Osteoblast (primary cell): Measurements from ENCODE around the gene PCDHGA1. TPM values are rescaled to one million over a fixed set of nuclear protein-coding genes. Genes with fewer than 3 reads are reported as not detected.
"Not testable (repeated sequence)": the region's sequence is repeated elsewhere in the genome, so short reads cannot be mapped to it uniquely, and the experiment has no call there.

Experiments used
- DNase-seq: peaks from one replicate; pipeline ENCODE4 v3.0.0; 2011; ENCODE audit warnings: low spot score, mixed read lengths; ENCODE audit not compliant: insufficient read length; ENCODE audit errors: missing footprints
- H2AFZ ChIP-seq: 2 replicates; pipeline ENCODE4 v1.6.0; 2011; ENCODE audit warnings: mild to moderate bottlenecking, low read length
- H3K27ac ChIP-seq: 2 replicates; pipeline ENCODE4 v1.5.1; 2011; ENCODE audit warnings: mild to moderate bottlenecking, low read depth, low read length, moderate library complexity
- H3K27me3 ChIP-seq: 2 replicates; pipeline ENCODE4 v1.6.0; 2012; ENCODE audit warnings: mild to moderate bottlenecking, control low read depth, inconsistent platforms, low read length, moderate library complexity; ENCODE audit not compliant: insufficient read depth
- H3K36me3 ChIP-seq: 2 replicates; pipeline ENCODE4 v1.5.1; 2011; ENCODE audit warnings: mild to moderate bottlenecking, low read length, control low read depth, moderate library complexity; ENCODE audit not compliant: insufficient read depth
- H3K4me1 ChIP-seq: 2 replicates; pipeline ENCODE4 v1.5.1; 2011; ENCODE audit warnings: mild to moderate bottlenecking, low read length, control low read depth, moderate library complexity; ENCODE audit not compliant: insufficient read depth
- H3K4me2 ChIP-seq: 2 replicates; pipeline ENCODE4 v1.6.0; 2011; ENCODE audit warnings: mild to moderate bottlenecking, low read length; ENCODE audit not compliant: insufficient read depth
- H3K4me3 ChIP-seq: fragments of 200-600 bp; sonication (generic); 3 replicates; pipeline ENCODE4 v1.5.1; 2012; ENCODE audit warnings: mild to moderate bottlenecking, low read length, inconsistent platforms; ENCODE audit not compliant: insufficient read depth
- H3K79me2 ChIP-seq: 2 replicates; pipeline ENCODE4 v1.6.0; 2012; ENCODE audit warnings: mild to moderate bottlenecking, low read length, control low read depth, inconsistent platforms; ENCODE audit not compliant: insufficient read depth
- H3K9me3 ChIP-seq: 2 replicates; pipeline ENCODE4 v1.5.1; 2011; ENCODE audit warnings: low read depth, low read length, control low read depth
- H4K20me1 ChIP-seq: 2 replicates; pipeline ENCODE4 v1.6.0; 2012; ENCODE audit warnings: mild to moderate bottlenecking, low read length, control low read depth; ENCODE audit not compliant: insufficient read depth
- total RNA-seq: library from RNA; depleted of rRNA; stranded (reverse); fragments of >200 nt; gene quantifications from 2 replicates; pipeline ENCODE4 v1.2.3, GENCODE V29; 2012
- TF ChIP-seq, protein P1 (sequence below): IDR thresholded peaks from 2 replicates; pipeline ENCODE4 v1.5.1; 2011; ENCODE audit warnings: mild to moderate bottlenecking, low read depth, low read length, moderate library complexity; ENCODE audit errors: extremely low read depth

The PCDHGA1 gene
- total RNA-seq, 1 donor: 1.1 TPM

DNA sequence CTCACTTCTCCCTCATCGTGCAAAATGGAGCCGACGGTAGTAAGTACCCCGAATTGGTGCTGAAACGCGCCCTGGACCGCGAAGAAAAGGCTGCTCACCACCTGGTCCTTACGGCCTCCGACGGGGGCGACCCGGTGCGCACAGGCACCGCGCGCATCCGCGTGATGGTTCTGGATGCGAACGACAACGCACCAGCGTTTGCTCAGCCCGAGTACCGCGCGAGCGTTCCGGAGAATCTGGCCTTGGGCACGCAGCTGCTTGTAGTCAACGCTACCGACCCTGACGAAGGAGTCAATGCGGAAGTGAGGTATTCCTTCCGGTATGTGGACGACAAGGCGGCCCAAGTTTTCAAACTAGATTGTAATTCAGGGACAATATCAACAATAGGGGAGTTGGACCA, 101.0 kb downstream of the PCDHGA1 start:
- H3K9me3 ChIP-seq: peaks cover 2% of the 10 kb centered on the region
- TF ChIP-seq, protein P1, sequence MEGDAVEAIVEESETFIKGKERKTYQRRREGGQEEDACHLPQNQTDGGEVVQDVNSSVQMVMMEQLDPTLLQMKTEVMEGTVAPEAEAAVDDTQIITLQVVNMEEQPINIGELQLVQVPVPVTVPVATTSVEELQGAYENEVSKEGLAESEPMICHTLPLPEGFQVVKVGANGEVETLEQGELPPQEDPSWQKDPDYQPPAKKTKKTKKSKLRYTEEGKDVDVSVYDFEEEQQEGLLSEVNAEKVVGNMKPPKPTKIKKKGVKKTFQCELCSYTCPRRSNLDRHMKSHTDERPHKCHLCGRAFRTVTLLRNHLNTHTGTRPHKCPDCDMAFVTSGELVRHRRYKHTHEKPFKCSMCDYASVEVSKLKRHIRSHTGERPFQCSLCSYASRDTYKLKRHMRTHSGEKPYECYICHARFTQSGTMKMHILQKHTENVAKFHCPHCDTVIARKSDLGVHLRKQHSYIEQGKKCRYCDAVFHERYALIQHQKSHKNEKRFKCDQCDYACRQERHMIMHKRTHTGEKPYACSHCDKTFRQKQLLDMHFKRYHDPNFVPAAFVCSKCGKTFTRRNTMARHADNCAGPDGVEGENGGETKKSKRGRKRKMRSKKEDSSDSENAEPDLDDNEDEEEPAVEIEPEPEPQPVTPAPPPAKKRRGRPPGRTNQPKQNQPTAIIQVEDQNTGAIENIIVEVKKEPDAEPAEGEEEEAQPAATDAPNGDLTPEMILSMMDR: no peak
- peaks cover 7% of the 10 kb centered on the region for H3K4me1 ChIP-seq
- H3K4me2 ChIP-seq: peak overlapping the region; percentile 75
- H3K36me3 ChIP-seq: peaks cover 3% of the 10 kb centered on the region
- H3K79me2 ChIP-seq: peaks cover 44% of the 10 kb centered on the region
- no peak for DNase-seq
- H3K27me3 ChIP-seq: no peaks in the 10 kb centered on the region
- peak overlapping the region; percentile 65 for H3K4me3 ChIP-seq
- no peaks in the 10 kb centered on the region for H4K20me1 ChIP-seq
- H3K27ac ChIP-seq: peak overlapping the region; percentile 46
- H2AFZ ChIP-seq: peak overlapping the region; percentile 59

DNA sequence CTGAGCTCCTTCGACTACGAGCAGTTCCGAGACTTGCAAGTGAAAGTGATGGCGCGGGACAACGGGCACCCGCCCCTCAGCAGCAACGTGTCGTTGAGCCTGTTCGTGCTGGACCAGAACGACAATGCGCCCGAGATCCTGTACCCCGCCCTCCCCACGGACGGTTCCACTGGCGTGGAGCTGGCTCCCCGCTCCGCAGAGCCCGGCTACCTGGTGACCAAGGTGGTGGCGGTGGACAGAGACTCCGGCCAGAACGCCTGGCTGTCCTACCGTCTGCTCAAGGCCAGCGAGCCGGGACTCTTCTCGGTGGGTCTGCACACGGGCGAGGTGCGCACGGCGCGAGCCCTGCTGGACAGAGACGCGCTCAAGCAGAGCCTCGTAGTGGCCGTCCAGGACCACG, 102.0 kb downstream of the PCDHGA1 start:
- Histone ChIP-seq H3K79me2 (peaks cover 46% of the 10 kb centered on the region), H3K4me2 (peak overlapping the region; percentile 75), H3K4me1 (peaks cover 17% of the 10 kb centered on the region), H3K4me3 (peak overlapping the region; percentile 43)
- not testable (repeated sequence) for H3K27ac ChIP-seq, H3K36me3 ChIP-seq, H3K27me3 ChIP-seq, H2AFZ ChIP-seq, DNase-seq, H4K20me1 ChIP-seq, H3K9me3 ChIP-seq

DNA sequence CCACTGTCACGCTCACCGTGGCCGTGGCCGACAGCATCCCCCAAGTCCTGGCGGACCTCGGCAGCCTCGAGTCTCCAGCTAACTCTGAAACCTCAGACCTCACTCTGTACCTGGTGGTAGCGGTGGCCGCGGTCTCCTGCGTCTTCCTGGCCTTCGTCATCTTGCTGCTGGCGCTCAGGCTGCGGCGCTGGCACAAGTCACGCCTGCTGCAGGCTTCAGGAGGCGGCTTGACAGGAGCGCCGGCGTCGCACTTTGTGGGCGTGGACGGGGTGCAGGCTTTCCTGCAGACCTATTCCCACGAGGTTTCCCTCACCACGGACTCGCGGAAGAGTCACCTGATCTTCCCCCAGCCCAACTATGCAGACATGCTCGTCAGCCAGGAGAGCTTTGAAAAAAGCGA, 102.4 kb downstream of the PCDHGA1 start:
- peaks cover 19% of the 10 kb centered on the region for H3K4me1 ChIP-seq
- H3K79me2 ChIP-seq: peaks cover 42% of the 10 kb centered on the region

DNA sequence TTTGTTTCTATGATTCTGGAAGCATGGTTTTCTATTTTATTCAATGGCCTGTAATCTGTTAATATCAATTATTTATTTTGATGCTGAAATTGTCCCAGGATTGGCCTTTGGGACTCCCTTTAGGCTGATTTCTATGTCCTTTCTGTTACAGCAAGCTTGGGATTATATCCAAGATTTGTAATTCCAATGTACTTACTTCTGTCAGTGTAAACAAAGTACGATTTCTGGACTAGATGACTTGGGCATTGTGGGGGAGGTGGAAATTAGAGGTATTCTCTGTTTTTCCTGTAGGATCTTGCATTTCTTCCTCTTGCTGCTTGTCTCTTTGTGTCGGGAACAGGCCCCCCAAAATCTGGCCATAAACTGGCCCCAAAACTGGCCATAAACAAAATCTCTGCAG, 103.7 kb downstream of the PCDHGA1 start:
- peaks cover 19% of the 10 kb centered on the region for H3K4me1 ChIP-seq
- DNase-seq: no peak
- peaks cover 43% of the 10 kb centered on the region for H3K79me2 ChIP-seq
- no peaks in the 10 kb centered on the region for H3K9me3 ChIP-seq
- no peak overlapping the region for H2AFZ ChIP-seq
- H3K4me3 ChIP-seq: peak overlapping the region; percentile 27
- no peak overlapping the region for H3K27ac ChIP-seq
- H3K36me3 ChIP-seq: no peaks in the 10 kb centered on the region
- no peaks in the 10 kb centered on the region for H3K27me3 ChIP-seq
- H3K4me2 ChIP-seq: peak overlapping the region; percentile 44
- no peaks in the 10 kb centered on the region for H4K20me1 ChIP-seq
- TF ChIP-seq, protein P1: no peak

More for the DNA sequence above, 102.4 kb downstream of the PCDHGA1 start:
- not testable (repeated sequence) for DNase-seq, H3K9me3 ChIP-seq, H3K36me3 ChIP-seq, H3K27me3 ChIP-seq, H3K27ac ChIP-seq, H3K4me3 ChIP-seq, H2AFZ ChIP-seq, H4K20me1 ChIP-seq
- peak overlapping the region; percentile 47 for H3K4me2 ChIP-seq

DNA sequence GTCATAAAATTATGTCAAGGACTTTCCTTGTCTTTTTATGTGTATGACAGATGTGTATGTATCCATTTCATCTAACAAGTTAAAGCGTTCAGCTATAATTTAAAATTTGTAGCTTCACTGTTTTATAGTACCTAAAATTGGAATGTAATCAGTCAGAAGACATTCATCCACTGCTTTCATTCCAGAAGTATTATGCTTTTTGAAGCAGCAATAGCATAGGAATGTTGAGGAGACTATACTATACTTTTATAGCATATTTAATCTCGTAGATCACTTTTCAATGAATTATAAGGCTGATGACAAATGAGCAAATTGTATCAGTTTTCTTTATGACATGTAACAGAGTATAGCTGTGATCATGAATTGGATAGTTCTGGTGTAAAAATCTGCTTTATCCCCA, 106.9 kb downstream of the PCDHGA1 start:
- Histone ChIP-seq H3K4me2 (peak overlapping the region; percentile 43), H3K36me3 (no peaks in the 10 kb centered on the region), H4K20me1 (no peaks in the 10 kb centered on the region), H3K79me2 (peaks cover 56% of the 10 kb centered on the region), H3K27me3 (no peaks in the 10 kb centered on the region), H3K4me3 (peak overlapping the region; percentile 17), H2AFZ (no peak overlapping the region), H3K4me1 (peaks cover 23% of the 10 kb centered on the region), H3K9me3 (no peaks in the 10 kb centered on the region), H3K27ac (peak overlapping the region; percentile 78)
- peak; percentile 73 for DNase-seq
- TF ChIP-seq, protein P1: no peak
